Astrocyte (in vitro differentiated cells and primary cell): ENCODE data around the gene EDIL3. TPM values are rescaled to one million over a fixed set of nuclear protein-coding genes. Genes with fewer than 3 reads are reported as not detected.

Experiments
- DNase-seq: peaks from one replicate; pipeline ENCODE4 v3.0.0-alpha.2; 2010; ENCODE audit warnings: low read depth
- FAIRE-seq: peaks from 2 replicates; lab custom pipeline; 2011; peaks lifted over from hg19 to GRCh38; lab: Jason Lieb, UNC
- H2AFZ ChIP-seq: 2 replicates; pipeline ENCODE4 v1.6.0; 2012; ENCODE audit warnings: low read depth, low read length, inconsistent platforms
- H3K27ac ChIP-seq: 2 replicates; pipeline ENCODE4 v1.5.1; 2011; ENCODE audit warnings: low read depth, low read length, inconsistent platforms
- H3K27me3 ChIP-seq: 2 replicates; pipeline ENCODE4 v1.6.0; 2011; ENCODE audit warnings: low read length, inconsistent platforms; ENCODE audit not compliant: insufficient read depth
- H3K36me3 ChIP-seq: 2 replicates; pipeline ENCODE4 v1.5.1; 2011; ENCODE audit warnings: low read length, inconsistent platforms; ENCODE audit not compliant: insufficient read depth
- H3K4me1 ChIP-seq: 2 replicates; pipeline ENCODE4 v1.5.1; 2011; ENCODE audit warnings: low read length, inconsistent platforms; ENCODE audit not compliant: insufficient read depth
- H3K4me2 ChIP-seq: 2 replicates; pipeline ENCODE4 v1.6.0; 2012; ENCODE audit warnings: low read length, inconsistent platforms
- H3K4me3 ChIP-seq: 2 replicates; pipeline ENCODE4 v1.5.1; 2011; ENCODE audit warnings: low read depth, mild to moderate bottlenecking, low read length, inconsistent platforms; ENCODE audit not compliant: insufficient read depth
- H3K79me2 ChIP-seq: 2 replicates; pipeline ENCODE4 v1.6.0; 2012; ENCODE audit warnings: mild to moderate bottlenecking, low read length, inconsistent platforms; ENCODE audit not compliant: insufficient read depth
- H3K9ac ChIP-seq: 2 replicates; pipeline ENCODE4 v1.6.0; 2012; ENCODE audit warnings: mild to moderate bottlenecking, low read length, inconsistent platforms
- H3K9me3 ChIP-seq: 2 replicates; pipeline ENCODE4 v1.5.1; 2012; ENCODE audit warnings: low read depth, mild to moderate bottlenecking, low read length, inconsistent platforms; ENCODE audit not compliant: insufficient read depth
- H4K20me1 ChIP-seq: 2 replicates; pipeline ENCODE4 v1.6.0; 2012; ENCODE audit warnings: low read length, inconsistent platforms; ENCODE audit not compliant: insufficient read depth
- H3K27ac Mint-ChIP-seq: one replicate; pipeline ENCODE4 v1.8.0; 2021; ENCODE audit warnings: mild to moderate bottlenecking, mixed read lengths; ENCODE audit not compliant: unreplicated experiment
- H3K27me3 Mint-ChIP-seq: one replicate; pipeline ENCODE4 v1.8.0; 2021; ENCODE audit warnings: low read depth, mixed read lengths; ENCODE audit not compliant: unreplicated experiment
- H3K36me3 Mint-ChIP-seq: one replicate; pipeline ENCODE4 v1.8.0; 2021; ENCODE audit warnings: low read depth, mixed read lengths; ENCODE audit not compliant: unreplicated experiment
- H3K4me1 Mint-ChIP-seq: one replicate; pipeline ENCODE4 v1.8.0; 2021; ENCODE audit warnings: low read depth, mixed read lengths; ENCODE audit not compliant: unreplicated experiment
- H3K4me3 Mint-ChIP-seq: one replicate; pipeline ENCODE4 v1.8.0; 2021; ENCODE audit warnings: mild to moderate bottlenecking, moderate library complexity, mixed read lengths; ENCODE audit not compliant: unreplicated experiment
- H3K9me3 Mint-ChIP-seq: one replicate; pipeline ENCODE4 v1.8.0; 2021; ENCODE audit warnings: mild to moderate bottlenecking, mixed read lengths; ENCODE audit not compliant: unreplicated experiment
- CTCF ChIP-seq: IDR thresholded peaks from 2 replicates; pipeline ENCODE4 v1.5.1; 2011; ENCODE audit warnings: low read depth, mild to moderate bottlenecking, inconsistent platforms, low read length, moderate library complexity; ENCODE audit not compliant: insufficient read depth
- EZH2 ChIP-seq: IDR thresholded peaks from 2 replicates; pipeline ENCODE4 v1.6.1; 2012; ENCODE audit warnings: mild to moderate bottlenecking, low read length, inconsistent platforms; ENCODE audit not compliant: insufficient read depth
- total RNA-seq: library from RNA; stranded (reverse); gene quantifications from 2 replicates; pipeline ENCODE4 v1.2.1, GENCODE V29; 2021

Gene EDIL3
- total RNA-seq, 1 donor from 2014 or later: 226 TPM

GRCh38 chr5:84017523-84018172 is 367.0 kb downstream of the EDIL3 start:
- Histone ChIP-seq H3K4me3 (no peak overlapping the region), H3K4me1 (no peaks in the 10 kb centered on the region), H3K36me3 (no peaks in the 10 kb centered on the region), H3K27ac (no peak overlapping the region), H3K27me3 (no peaks in the 10 kb centered on the region), H3K79me2 (no peaks in the 10 kb centered on the region), H3K9me3 (no peaks in the 10 kb centered on the region), H3K9ac (no peak overlapping the region), H3K4me2 (no peak overlapping the region), H2AFZ (no peak overlapping the region), H4K20me1 (peaks cover 7% of the 10 kb centered on the region)
- no peak for FAIRE-seq
- no peak overlapping the region for H3K27ac Mint-ChIP-seq
- H3K9me3 Mint-ChIP-seq: no peaks in the 10 kb centered on the region
- H3K36me3 Mint-ChIP-seq: no peaks in the 10 kb centered on the region
- TF ChIP-seq CTCF (no peak), EZH2 (no peak)
- H3K4me3 Mint-ChIP-seq: no peak overlapping the region
- H3K4me1 Mint-ChIP-seq: peaks cover 12% of the 10 kb centered on the region
- DNase-seq: peak; percentile 27
- H3K27me3 Mint-ChIP-seq: no peaks in the 10 kb centered on the region

- H4K20me1 ChIP-seq: peaks cover 7% of the 10 kb centered on the region
- no peak overlapping the region for H3K27ac ChIP-seq
- Mint-ChIP-seq H3K9me3 (no peaks in the 10 kb centered on the region), H3K4me3 (no peak overlapping the region), H3K27me3 (no peaks in the 10 kb centered on the region), H3K4me1 (peaks cover 12% of the 10 kb centered on the region), H3K27ac (no peak overlapping the region), H3K36me3 (no peaks in the 10 kb centered on the region)
- no peaks in the 10 kb centered on the region for H3K36me3 ChIP-seq
- H3K4me2 ChIP-seq: no peak overlapping the region
- no peaks in the 10 kb centered on the region for H3K27me3 ChIP-seq
- TF ChIP-seq EZH2: no peak
- TF ChIP-seq CTCF: no peak
- H3K9ac ChIP-seq: no peak overlapping the region
- no peaks in the 10 kb centered on the region for H3K79me2 ChIP-seq
- H3K4me3 ChIP-seq: no peak overlapping the region
- no peaks in the 10 kb centered on the region for H3K9me3 ChIP-seq
- no peak for DNase-seq
- H3K4me1 ChIP-seq: no peaks in the 10 kb centered on the region
- no peak for FAIRE-seq
- no peak overlapping the region for H2AFZ ChIP-seq
Observed at GRCh38 chr5:84016085-84016484, 368.6 kb downstream of the EDIL3 start.

- H3K4me2 ChIP-seq: no peak overlapping the region
- FAIRE-seq (no peak), DNase-seq (peak; percentile 1)
- no peaks in the 10 kb centered on the region for H3K4me1 ChIP-seq
- H3K27ac Mint-ChIP-seq: no peak overlapping the region
- TF ChIP-seq EZH2 (no peak), CTCF (no peak)
- no peaks in the 10 kb centered on the region for H3K36me3 ChIP-seq
- no peaks in the 10 kb centered on the region for H3K9me3 Mint-ChIP-seq
- H3K9ac ChIP-seq: no peak overlapping the region
- H2AFZ ChIP-seq: no peak overlapping the region
- peaks cover 12% of the 10 kb centered on the region for H3K4me1 Mint-ChIP-seq
- H3K27me3 ChIP-seq: no peaks in the 10 kb centered on the region
- no peaks in the 10 kb centered on the region for H3K9me3 ChIP-seq
- H3K27me3 Mint-ChIP-seq: no peaks in the 10 kb centered on the region
- H4K20me1 ChIP-seq: peaks cover 7% of the 10 kb centered on the region
- no peaks in the 10 kb centered on the region for H3K36me3 Mint-ChIP-seq
- H3K4me3 ChIP-seq: no peak overlapping the region
- H3K27ac ChIP-seq: no peak overlapping the region
- no peaks in the 10 kb centered on the region for H3K79me2 ChIP-seq
- H3K4me3 Mint-ChIP-seq: no peak overlapping the region
Observed at GRCh38 chr5:84014966-84015365, 369.7 kb downstream of the EDIL3 start.
